ENCODE measurements around the gene SMG6. TPM values are rescaled to one million over a fixed set of nuclear protein-coding genes. Genes with fewer than 3 reads are reported as not detected.

Gene SMG6
- polyA plus RNA-seq, 1 of the 3 experiments (the other 2 are of a cell fraction): 15.7 TPM

GRCh38 chr17:2060681-2061440 lies 242.7 kb downstream of the SMG6 start:
- Histone ChIP-seq H3K4me1 (ENCODE audit: control insufficient read depth in 1 of 2, insufficient read depth in 2 of 2, low read depth in 1 of 2, low read length in 1 of 2) (peaks cover 13 to 18% of the 10 kb centered on the region in 2 experiments; a peak in 3 of 4 replicates), H4K20me1 (ENCODE audit: insufficient read depth) (no peaks in the 10 kb centered on the region), H3K9me3 (no peaks in the 10 kb centered on the region), H3K9me2 (no peaks in the 10 kb centered on the region), H3K36me3 (replicated peaks in 1 of 2; ENCODE audit: control insufficient read depth in 1 of 2, insufficient read depth in 2 of 2, low read length in 1 of 2) (peaks cover 7 to 41% of the 10 kb centered on the region in 2 experiments), H3K79me2 (ENCODE audit: insufficient read depth) (no peaks in the 10 kb centered on the region), H3K4me3 (ENCODE audit: low read depth in 2 of 2, low read length in 1 of 2) (no peak overlapping the region), H3K9ac (no peak overlapping the region), H3K4me2 (no peak overlapping the region), H3K27ac (ENCODE audit: low read depth in 2 of 2, low read length in 1 of 2) (no peak overlapping the region), H3K27me3 (ENCODE audit: insufficient read depth) (no peaks in the 10 kb centered on the region), H2AFZ (ENCODE audit: low read depth) (no peak overlapping the region), H3F3A (replicated peaks; ENCODE audit: insufficient read depth) (peaks cover 5% of the 10 kb centered on the region)
- CTCF ChIA-PET: interaction anchor here (0.9 to 8.0 kb wide), 5 partner anchors 14 to 184 kb away, joined by 3 to 185 read pairs (median 5); no protein-coding TSS in a partner anchor
- 95% methylated on average over 14 of the region's 21 CpGs for WGBS (ENCODE audit: low lambda C conversion rate)
- TF ChIP-seq FOXJ3 (CRISPR knock-in tag; IDR thresholded peaks at IDR 0.05) (no peak), REST (IDR thresholded peaks at IDR 0.05; ENCODE audit: low read depth, low read length) (no peak), GATA2 (CRISPR knock-in tag; IDR thresholded peaks at IDR 0.05) (no peak), CHD2 (IDR thresholded peaks at IDR 0.05; ENCODE audit: low read length, partially characterized antibody) (no peak), GABPA (IDR thresholded peaks at IDR 0.05; ENCODE audit: low read depth) (no peak), RAD21 (IDR thresholded peaks at IDR 0.05; ENCODE audit: low read length) (no peak), JUND (IDR thresholded peaks at IDR 0.05) (no peak), FOSL2 (IDR thresholded peaks at IDR 0.05; ENCODE audit: borderline replicate concordance, low read depth) (no peak), TAF1 (IDR thresholded peaks at IDR 0.05; ENCODE audit: borderline replicate concordance, low read depth, low read length) (no peak), POLR2AphosphoS5 (IDR thresholded peaks at IDR 0.05; ENCODE audit: low read depth, low read length) (no peak), NFIC (IDR thresholded peaks at IDR 0.05; ENCODE audit: borderline replicate concordance) (no peak), RFX5 (IDR thresholded peaks at IDR 0.05; ENCODE audit: low read length) (no peak), IRF3 (IDR thresholded peaks at IDR 0.05; ENCODE audit: low read depth, low read length) (no peak)
- DNase-seq: no peak
- POLR2A ChIA-PET: no interaction called here
